Activated CD8-positive, alpha-beta memory T cell treated with anti-CD3 and anti-CD28 coated beads, Interleukin-2, amount 50 U/mL, for 24 hours (primary cell): ENCODE results near the gene PPP2R5D.
A peak's percentile ranks its signal among the peaks of the same experiment; 100 is the strongest.
"Not testable (repeated sequence)": the region's sequence is repeated elsewhere in the genome, so short reads cannot be mapped to it uniquely, and the experiment has no call there.

ENCODE experiments used
- DNase-seq: peaks from one replicate; pipeline ENCODE4 v3.0.0-alpha.2; 2020; ENCODE audit errors: extremely low read depth

Gene PPP2R5D

DNA sequence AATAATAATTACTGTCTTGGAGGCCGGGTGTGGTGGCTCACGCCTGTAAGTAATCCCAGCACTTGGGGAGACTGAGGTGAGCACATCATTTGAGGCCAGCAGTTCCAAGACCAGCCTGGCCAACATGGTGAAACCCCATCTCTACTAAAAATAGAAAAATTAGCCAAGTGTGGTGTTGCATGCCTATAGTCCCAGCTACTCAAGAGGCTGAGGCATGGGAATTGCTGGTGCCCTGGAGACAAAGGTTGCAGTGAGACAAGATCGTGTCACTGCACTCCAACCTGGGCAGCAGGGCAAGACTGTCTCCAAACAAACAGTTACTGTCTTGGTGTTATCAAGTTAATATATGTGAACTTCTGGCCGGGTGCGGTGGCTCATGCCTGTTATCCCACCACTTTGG is 42.0 kb downstream of the PPP2R5D start:
- DNase-seq, result no peak

DNA sequence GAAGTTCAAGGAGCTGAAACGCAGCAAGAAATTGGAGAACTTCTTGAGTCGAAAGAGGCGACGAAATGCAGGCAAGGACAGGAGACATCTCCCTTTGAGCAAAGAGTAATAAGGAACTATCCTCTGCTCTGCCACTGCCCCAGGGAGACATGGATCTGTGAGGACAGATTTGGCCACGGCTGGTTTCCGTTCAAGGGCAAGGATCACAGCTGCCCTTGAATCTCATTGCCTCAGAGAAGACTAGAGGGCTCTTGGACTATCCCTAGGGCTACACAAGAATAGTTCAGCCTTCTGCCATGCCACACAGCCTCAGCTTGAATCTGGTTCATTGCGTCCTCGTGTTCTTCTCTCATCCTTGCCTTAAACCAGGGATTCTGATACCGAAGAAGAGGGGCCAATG is 44.8 kb downstream of the PPP2R5D start:
- no peak for DNase-seq

DNA sequence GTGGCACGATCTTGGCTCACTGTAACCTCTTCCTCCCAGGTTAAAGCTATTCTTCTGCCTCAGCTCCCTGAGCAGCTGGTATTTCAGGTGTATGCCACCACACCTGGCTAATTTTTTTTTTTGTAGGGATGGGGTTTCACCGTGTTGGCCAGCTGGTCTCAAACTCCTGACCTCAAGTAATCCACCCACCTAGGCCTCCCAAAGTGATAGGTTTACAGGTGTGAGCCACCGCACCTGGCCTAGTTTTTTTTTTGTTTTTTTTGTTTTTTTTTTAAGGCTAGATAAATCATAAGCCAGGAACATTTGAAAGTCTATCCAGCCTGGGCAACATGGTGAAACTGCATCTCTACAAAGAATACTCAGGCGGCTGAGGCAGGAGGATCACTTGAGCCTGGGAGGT is 48.0 kb downstream of the PPP2R5D start:
- no peak for DNase-seq

DNA sequence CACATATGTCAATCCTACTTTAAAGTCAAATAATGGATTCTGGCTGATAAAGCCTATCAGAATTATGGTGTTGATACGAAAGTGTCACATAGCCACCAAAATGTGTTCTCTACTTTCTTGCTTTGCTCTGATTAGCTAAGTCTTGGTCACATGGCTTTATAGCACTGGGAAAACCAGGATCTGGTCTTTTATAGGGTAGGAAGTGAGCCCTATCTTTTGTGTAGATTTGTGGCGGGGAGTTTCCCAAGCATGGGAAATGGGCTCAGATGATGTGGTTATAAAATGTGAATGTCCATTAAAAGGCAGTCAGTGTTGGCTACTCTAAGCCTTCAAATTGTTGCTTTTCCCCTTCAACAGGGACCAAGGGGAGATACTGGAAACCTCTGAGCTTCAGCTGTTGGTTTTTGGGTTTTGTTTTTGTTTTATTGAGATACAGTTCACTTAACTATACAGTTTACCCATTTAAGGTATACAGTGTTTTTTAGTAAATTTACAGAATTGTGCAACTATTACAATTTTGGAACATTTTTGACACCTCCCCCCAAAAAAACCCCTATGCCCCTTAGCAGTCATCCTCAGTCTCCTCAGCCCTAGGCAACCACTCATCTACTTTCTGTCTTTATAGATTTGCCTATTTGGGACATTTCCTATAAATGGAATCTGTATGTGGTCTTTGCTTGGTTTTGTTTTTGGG is 49.3 kb downstream of the PPP2R5D start:
- no peak for DNase-seq

DNA sequence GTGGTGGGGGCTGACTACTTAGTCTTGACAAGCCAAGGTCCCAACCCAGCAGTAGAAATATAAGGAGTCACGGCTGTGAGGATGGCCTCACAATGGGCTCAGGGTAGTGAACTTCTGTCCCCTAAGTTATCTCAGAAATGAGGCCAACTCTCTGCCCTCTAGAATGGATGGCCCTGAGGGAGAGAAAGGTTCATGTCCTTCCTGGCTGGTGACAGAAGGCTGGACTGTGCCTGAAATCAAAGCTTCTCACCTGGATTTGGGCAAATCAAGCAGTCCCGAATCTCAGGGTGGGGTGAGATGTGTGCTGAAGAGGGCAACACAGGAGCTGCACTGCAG is 49.8 kb downstream of the PPP2R5D start:
- DNase-seq, result no peak

DNA sequence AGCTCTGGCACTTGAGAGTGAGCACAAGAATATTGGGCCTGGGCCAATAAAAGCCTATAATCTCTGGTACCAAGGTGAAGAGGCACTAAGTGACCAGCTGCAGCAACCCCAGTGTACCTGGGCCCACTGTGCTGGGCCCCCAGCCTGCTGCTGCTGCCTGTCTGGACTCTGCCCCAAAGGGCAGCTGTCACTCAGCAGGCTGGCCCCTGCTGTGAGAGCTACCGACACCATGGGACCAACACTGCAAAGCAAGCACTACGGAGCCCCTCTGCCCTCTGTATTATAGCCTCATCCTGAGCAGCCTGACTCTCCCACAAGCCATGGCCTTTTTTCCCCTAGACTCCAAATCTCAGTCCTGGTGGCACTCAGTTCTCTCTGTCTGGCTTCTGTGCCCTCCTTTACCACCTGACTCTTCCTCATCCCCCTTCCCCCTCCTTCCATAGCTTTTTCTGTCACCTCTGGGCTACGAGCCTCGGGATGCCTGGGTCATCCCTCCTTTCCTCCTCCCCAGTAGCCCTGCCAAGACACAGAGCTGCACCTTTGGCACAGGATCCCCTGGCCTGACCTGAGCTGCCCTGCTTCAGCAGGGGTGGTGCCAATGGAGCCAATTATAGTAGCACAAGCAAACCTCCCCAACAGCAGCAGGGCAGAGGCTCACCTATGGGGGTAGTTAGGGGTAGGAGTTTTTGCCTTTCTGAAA is 51.3 kb downstream of the PPP2R5D start:
- no peak for DNase-seq

DNA sequence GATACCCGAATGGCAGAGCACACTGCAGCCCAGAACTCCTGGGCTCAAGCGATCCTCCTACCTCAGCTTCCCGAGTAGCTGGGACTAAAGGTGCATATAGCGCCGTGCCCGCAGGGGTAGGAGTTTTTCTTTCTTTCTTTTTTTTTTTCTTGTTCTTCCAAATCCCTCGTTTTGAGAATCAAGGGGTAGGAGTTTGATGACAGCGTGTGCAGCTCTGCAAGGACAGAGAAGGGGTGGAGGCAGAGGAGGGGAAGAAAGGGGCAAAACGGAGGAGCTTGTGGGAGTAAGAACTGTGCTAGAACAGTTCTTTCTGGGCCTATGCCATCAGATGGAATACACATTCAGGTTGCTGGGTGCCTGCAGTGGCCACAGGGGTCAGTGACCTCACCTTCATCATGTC is 52.3 kb downstream of the PPP2R5D start:
- DNase-seq, result no peak

DNA sequence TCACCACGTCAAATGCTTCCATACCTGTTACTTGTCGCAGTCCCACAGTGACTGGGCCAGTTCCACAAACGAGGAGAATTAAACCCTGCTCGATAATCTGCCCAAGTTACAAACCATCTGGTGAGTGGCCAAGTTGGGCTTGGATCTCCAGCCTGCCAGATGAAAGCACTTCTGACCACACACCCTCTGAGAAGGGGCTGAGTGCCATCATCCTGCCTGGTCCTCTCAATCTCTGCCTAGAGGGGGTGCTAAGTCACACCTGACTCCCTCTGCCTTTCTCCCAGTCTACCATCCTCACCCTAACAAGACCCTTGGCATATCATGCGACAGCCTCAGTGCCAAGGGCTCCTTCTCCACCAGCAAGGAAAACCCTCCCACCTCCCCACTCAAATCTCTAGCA is 52.8 kb downstream of the PPP2R5D start:
- DNase-seq, result no peak

DNA sequence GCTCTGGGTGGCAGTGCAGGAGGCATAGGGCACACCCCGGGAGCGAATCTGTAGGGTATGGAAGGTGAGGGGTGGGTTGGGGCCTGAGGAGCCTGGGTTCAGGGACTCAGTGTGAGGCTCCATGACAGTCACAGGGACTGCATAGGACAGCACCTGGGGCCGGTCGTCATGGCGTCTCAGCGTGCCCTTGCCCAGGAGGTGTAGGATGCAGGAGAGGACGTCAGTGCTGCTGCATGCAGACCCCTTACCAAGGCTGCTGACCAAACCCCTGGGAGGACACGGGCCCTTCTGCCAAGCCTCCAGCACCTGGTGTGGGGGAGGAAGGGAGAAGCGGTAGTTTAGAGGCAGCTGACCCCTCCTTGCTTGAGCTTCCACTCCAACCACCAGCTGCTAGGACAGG is 53.3 kb downstream of the PPP2R5D start:
- DNase-seq, result no peak

DNA sequence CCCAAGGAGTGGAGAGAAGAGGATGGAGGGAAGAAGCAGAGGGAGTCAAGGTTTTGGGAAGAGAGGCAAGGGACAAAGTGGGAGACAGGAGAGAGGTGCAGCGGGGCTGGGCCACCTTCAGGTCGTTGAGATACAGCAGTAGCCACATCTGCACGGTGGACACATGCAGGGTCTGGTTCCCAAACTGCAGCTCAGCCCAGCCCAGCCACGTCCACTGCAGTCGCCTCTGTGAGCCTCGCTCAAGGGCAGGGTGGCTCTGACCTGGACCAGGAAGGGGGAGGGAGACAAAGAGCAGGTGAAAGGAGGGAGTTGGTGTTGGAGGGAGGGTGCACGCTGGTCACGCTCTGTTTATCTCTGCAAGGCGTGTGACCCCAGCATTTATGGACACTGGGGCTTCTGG is 54.4 kb downstream of the PPP2R5D start:
- DNase-seq, result no peak

DNA sequence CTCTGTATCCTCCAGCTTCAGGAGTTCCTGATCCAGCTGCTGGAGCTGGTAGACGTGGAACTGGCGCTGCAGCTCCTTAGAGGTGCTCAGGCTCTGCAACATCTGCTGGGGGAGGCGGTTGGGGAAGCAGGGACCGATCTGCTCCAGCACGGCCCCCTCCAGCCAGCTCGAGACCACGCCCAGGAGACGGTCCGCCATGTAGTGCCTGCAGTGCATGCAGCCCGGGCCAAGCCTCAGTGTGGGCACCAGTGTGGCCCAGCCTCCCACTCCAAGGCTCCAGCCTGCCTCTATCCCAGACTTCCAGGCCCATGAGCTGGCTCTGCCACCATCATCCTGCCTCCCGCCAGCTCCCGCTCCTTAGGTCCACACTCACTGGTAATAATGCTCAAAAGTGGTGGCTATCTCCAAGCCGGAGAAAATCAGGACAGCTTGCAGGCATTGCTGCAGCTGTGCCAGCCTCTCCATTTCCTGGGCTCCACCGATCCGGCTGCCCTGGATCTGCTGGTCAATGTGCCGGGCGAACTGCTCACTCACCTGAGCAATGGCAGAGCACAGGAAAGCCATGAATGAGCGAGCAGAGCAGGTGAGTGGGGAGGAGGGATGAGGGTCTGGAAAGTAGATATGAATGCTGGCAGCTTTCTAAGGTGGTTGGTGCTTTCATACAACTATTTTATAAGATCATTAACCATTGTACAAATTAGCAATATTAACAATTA is 56.3 kb downstream of the PPP2R5D start:
- no peak for DNase-seq

DNA sequence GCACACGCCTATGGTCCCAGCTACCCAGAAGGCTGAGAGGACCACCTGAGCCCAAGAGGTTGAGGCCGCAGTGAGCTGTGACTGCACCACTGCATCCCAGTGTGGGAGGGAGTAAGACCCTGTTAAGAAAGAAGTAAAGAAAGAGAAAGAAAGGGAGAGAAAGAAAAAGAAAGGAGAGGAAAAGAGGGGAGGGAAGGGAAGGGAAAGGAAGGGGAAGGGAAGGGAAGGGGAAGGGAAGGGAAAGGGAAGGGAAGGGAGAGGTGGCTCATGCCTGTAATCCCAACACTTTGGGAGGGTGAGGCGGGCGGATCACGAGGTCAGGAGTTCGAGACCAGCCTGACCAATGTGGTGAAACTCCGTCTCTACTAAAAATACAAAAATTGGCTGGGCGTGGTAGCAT is 57.1 kb downstream of the PPP2R5D start:
- DNase-seq, result not testable (repeated sequence)

DNA sequence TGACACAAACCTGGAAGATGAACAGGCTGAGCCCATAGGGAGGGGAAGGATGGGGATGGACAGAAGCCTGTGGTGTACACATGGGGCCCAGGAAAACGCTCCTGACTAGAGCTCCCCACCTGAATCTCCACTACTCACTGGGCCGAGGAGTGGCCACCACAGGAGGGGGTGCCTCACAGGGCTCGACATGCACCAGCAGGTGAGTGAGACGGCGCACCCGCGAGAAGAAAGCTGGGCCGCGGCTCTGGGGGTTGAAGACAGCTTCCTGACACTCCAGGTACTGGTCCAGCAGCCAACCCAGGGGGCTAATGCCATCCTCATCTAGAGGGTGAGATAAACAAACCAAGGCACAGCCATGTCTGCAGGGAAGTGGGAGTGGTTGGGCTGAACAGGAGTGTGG is 58.9 kb downstream of the PPP2R5D start:
- no peak for DNase-seq

DNA sequence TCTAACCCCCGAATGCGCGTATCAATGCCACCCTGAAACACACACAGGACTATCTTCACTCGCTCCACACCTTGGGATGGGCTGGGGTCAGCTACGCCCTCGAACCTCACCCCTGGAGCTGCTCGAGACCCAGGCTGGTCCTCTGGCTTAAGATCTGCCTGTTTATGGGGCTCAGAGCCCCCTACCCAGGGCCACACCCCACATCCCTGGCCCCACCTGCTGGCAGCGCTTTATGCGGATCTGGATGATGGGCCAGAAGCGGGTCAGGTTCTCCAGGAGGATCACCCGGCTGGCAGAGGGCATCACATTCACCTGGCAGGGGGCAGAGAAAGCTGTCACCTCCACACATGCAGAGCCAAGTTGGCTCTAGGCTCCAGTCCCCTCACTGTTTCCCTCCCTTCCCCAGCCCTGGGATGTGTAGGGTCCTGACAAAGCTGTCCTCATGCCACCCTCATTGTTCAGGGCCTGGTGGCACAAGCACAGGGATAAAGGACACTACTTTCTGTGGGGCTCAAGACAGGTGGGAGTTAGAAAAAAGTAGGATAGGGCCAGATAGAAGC is 61.1 kb downstream of the PPP2R5D start:
- no peak for DNase-seq

DNA sequence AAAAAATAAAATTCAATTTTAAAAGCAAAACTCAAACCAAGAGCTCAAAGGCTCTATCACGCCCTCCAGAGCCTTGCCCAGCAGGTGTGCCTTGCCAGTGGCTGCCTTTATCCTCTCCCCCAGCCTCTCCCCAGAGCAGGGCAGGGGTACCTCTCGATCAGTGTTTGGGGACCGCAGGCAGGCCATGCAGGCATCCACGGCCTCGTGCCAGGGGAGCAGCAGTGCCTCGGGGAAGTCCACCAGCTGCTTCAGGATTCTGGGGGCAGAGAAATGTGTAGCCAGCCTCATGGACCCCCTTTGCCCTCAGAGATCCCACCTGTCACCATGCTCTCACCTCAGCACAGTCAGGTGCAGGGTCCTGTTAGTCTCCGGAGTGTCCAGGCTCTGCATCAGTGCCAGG is 63.6 kb downstream of the PPP2R5D start:
- DNase-seq, result no peak

DNA sequence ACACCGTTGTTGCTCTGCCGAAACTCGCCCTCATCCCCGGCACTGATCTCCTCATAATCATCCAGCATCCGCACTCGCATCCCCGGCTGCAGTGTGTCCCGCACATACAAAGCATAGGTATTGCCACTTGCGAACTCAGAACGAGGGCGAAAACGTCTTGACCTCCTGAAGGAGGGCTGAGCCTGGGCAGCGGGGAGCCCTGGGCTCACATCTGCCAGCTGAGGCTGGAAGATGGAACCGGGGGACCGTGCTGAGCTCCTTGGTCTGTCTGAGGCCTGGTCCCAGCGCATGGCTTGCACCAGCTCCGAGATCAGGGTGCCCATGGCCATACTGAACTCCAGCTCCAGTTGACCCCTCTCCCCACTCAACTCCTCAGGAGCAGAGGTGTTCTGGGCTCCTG is 66.6 kb downstream of the PPP2R5D start:
- no peak for DNase-seq

DNA sequence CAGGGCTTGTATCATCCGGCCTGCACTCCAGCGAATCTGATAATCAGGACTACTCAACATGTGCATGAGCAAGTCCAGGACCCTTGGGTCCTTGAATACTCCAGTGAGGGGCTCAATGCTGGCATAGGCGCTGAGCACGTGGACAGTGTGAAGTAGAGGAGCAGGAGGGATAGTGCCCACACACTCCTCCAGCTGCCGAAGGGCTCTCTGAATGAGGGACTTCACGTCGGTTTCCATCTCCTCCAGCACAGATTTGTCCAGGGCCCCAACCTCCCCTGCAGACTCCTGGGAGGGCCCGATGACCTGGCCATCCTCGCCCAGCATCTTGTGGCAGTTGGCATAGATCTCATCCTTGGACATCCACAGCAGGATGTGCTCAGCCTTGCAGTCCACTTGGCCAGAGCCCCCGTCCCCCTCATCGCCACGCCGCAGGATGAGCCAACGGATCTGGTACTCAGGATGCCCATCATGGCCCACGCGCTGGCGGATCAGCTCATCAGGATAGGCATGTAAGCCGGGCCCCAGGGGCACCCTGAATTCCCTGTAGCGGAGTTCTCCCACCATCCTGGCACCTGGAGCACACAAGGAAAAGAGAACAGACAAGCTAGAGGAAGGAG is 68.0 kb downstream of the PPP2R5D start:
- no peak for DNase-seq

DNA sequence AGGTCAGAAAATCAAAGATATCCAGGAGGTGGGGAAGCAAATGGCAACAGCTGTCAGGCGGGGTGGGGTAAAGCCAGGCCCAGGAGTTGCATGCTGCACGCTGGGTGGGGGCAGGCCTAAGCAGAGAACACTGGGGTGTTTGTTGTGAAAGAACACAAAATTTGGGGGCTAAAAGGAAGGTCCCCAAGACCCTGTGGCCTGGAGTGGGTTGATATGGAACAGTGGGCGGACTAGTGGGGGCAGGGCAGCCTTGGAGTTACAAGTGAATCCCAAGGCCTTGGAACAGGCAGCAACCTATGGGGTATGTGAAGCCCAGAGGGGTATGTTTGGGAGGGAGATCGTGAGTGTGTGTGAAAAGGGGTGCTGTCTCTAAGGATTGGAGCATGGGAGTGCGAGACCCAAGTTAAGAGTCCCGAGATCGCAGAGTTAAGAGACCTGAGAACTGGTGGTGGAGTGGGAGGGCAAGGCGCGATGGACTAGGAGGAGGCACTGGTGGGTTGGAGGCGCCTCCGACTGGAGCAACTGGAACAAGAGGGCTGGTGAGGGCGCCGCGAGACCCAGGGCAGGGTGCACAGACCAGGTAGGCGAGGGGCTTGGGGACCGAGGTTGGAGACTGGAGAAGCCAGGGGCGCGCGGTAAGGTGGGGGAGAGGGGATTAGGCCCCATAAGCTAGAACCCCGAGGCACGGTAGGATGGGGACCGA is 68.6 kb downstream of the PPP2R5D start:
- DNase-seq, result no peak

DNA sequence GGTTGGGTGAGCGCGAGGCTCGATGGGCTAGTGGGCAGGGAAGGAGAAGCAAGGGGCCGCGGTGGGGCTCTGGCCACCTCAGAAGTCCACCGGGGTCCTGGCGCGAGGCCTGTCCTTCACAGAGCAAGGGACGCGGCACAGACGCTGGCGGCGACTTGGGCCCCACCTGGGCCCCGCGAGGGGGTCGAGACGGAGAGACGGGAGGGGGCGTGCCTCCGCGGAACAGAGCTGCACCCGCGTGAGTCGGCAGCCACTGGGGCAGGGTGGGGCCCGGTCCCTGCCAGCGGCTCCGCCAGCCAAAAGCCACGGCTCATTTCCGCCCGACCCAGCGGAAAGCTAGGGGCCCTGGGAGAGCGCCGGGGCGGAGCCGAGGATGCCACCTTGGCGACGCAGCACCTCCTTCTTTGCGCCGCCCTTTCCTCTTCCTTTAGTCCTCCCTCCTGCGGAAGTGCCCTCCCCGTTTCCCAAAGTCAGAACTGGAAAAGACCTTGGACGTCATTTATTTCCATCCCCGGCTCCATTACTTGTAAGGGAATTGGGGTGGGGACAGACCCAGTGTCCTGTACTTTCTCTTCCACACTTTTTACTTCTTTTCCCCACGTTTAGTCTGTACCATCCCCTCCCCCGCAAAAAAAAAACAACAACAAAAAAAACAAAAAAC is 69.3 kb downstream of the PPP2R5D start, which contains the start of gene CUL7:
Gene CUL7, minus strand, starts transcription at position 307 of the 661 bp plus-strand sequence. CDS start 1,063 bp downstream, outside the sequence.
- peak; percentile 76 for DNase-seq

DNA sequence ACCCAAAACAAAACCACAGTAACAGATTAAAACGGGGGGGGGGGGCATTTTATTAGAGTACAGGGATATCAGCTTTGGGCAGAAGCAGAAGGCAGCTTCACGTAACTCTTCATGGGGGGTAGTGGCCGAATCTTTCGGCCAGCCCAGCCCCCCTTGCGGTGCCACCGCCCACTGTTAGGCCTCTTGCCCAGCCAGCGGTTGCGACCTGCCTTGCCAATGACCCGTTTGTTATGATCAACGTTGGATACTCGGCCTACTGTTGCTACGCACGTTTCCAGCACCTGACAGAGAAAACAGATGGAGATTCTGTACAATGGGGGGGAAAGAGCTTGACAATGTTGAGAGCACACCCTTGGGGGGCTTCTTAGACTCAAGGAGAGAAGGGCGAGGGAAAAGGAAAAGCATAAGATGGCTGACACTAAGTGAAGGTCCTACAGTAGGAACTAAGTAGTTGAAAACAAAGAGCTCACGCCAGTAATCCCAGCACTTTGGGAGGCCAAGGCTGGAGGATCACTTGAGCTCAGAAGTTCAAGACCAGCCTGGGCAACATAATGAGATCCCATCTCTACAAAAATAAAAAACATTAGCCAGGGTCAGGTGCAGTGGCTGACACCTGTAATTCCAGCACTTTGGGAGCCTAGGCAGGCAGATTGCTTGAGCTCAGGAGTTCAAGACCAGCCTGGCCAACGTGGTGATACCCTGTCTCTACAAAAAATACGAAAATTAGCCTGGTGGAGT is 70.0 kb downstream of the PPP2R5D start:
- DNase-seq, result no peak
